Hepatocyte (in vitro differentiated cells): ENCODE results near the gene NPC1.

ENCODE experiments used
- CTCF ChIP-seq: fragments of 200-600 bp; sonication (generic); IDR thresholded peaks from 2 replicates; pipeline ENCODE4 v1.5.1; 2016; ENCODE audit warnings: antibody characterized with exemption, mild to moderate bottlenecking; ENCODE audit not compliant: poor library complexity
- EZH2 ChIP-seq: fragments of 200-600 bp; sonication (generic); IDR thresholded peaks from 2 replicates; pipeline ENCODE4 v1.6.1; 2016; ENCODE audit warnings: antibody characterized with exemption, mild to moderate bottlenecking, borderline replicate concordance
- EZH2phosphoT487 ChIP-seq: fragments of 200-600 bp; sonication (generic); IDR thresholded peaks from one replicate; pipeline ENCODE4 v1.6.1; 2018; ENCODE audit warnings: antibody characterized with exemption, mild to moderate bottlenecking, low read depth, moderate library complexity; ENCODE audit not compliant: unreplicated experiment, severe bottlenecking

- no peak for TF ChIP-seq CTCF
- no peak for TF ChIP-seq EZH2
- TF ChIP-seq EZH2phosphoT487, result no peak
Measured at GRCh38 chr18:23636071-23636399, 49.7 kb upstream of the NPC1 start.
